AG10803 (cell line): ENCODE data around the gene AGAP1.

ENCODE experiments used
- DNase-seq: peaks from one replicate; pipeline ENCODE4 v3.0.0; 2010; ENCODE audit warnings: low read depth
- H3K4me3 ChIP-seq: 2 replicates; pipeline ENCODE4 v1.5.1; 2011; ENCODE audit warnings: mild to moderate bottlenecking, low read length, control low read depth
- TF ChIP-seq, protein P1 (sequence below): conservative IDR thresholded peaks from 2 replicates; pipeline ENCODE4 v1.5.1; 2011; ENCODE audit warnings: mild to moderate bottlenecking, low read length, control low read depth, inconsistent platforms

Gene AGAP1

DNA sequence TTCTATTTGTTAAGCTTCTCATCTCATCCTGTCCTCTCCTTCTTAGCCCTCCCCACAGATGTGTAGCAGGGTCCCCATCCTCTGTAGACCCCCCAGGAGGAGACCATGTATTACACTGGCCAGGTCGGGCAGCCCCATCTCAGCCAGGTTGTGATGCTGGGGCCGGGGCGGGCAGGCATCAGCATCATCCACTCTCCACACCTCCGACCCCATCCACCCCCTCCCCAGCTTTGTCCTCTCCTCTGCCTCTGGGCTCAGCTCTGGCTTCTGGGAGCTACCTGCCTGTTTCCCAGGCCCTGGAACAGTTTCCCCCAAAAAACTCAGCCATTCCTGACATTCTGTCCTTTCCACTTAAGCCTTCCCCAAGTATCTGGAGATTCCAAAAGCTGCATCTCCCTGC lies 625.2 kb downstream of the AGAP1 start:
- no peak for DNase-seq
- TF ChIP-seq, protein P1, sequence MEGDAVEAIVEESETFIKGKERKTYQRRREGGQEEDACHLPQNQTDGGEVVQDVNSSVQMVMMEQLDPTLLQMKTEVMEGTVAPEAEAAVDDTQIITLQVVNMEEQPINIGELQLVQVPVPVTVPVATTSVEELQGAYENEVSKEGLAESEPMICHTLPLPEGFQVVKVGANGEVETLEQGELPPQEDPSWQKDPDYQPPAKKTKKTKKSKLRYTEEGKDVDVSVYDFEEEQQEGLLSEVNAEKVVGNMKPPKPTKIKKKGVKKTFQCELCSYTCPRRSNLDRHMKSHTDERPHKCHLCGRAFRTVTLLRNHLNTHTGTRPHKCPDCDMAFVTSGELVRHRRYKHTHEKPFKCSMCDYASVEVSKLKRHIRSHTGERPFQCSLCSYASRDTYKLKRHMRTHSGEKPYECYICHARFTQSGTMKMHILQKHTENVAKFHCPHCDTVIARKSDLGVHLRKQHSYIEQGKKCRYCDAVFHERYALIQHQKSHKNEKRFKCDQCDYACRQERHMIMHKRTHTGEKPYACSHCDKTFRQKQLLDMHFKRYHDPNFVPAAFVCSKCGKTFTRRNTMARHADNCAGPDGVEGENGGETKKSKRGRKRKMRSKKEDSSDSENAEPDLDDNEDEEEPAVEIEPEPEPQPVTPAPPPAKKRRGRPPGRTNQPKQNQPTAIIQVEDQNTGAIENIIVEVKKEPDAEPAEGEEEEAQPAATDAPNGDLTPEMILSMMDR, result no peak
- no peak overlapping the region for H3K4me3 ChIP-seq

DNA sequence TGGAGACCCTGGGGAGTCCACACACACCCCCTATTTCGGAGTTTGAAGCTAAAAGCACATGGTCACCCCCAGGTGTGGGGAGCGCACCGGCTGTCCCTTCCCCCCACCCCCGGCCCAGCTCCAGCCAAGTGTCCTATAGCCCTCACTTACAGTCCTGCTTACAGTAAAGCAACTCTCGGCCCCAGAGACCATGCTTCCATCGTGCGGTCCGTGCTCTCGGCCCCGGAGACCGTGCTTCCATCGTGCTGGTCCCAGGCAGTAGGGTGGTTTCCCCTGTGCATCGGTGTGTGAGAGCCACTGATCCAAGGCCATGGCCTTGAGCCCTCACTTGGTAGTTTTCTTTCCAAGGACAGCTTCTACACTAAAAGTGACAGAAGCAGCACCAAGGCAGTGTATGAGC lies 625.6 kb downstream of the AGAP1 start:
- DNase-seq, result no peak
- H3K4me3 ChIP-seq, result no peak overlapping the region
- TF ChIP-seq, protein P1, result no peak

DNA sequence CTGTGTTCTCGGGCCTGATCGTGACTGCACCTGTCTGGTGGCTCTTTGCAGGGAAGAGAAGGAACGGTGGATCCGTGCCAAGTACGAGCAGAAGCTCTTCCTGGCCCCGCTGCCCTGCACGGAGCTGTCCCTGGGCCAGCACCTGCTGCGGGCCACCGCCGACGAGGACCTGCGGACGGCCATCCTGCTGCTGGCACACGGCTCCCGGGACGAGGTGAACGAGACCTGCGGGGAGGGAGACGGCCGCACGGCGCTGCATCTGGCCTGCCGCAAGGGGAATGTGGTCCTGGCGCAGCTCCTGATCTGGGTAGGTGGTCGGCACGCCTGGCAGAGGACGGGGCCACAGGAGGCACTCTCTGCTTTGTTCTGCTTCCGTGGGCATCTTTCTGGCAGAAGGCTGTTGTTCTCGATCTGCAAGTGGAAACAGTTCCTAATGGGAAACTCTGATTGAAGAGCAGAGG lies 626.3 kb downstream of the AGAP1 start:
- no peak for DNase-seq
- TF ChIP-seq, protein P1, result no peak
- no peak overlapping the region for H3K4me3 ChIP-seq

DNA sequence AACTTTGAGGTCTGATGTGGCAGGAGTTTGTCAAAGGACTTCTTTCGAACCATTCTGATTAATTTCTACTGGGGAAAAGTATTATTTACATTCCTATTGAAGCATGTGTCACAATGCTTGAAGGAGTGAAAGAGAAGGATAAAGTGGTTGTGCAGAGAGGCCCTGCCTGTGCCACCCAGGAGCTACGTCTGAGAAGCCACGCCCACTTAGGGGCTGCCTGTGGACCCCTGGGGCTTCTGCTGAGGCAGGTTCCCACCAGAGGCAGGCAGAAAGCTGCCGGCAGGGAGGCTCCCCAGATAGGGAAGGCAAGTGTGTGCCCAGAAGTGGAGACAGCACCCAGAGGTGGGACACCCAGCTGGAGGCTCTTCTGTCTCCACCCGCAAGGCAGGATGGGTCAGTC lies 627.0 kb downstream of the AGAP1 start:
- H3K4me3 ChIP-seq, result no peak overlapping the region
- TF ChIP-seq, protein P1, result no peak
- DNase-seq, result no peak

DNA sequence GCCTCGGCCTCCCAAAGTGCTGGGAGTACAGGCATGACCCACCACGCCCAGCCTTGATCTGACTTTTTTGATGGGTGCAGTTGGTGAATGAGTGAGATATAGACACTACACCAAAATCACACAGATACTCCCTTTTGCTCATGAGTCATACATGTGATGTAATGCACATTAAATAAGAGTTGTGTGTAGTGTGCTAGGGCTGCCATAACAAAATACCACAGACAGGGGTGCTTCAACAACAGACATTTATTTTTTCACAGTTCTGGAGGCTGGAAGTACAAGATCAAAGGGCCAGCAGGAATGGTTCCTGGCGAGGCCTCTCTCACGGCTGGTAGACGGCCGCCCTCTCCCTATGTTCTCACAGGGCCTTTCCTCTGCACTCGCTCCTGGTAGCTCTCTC lies 627.7 kb downstream of the AGAP1 start:
- DNase-seq, result peak; percentile 7
- TF ChIP-seq, protein P1, result no peak
- H3K4me3 ChIP-seq, result no peak overlapping the region

DNA sequence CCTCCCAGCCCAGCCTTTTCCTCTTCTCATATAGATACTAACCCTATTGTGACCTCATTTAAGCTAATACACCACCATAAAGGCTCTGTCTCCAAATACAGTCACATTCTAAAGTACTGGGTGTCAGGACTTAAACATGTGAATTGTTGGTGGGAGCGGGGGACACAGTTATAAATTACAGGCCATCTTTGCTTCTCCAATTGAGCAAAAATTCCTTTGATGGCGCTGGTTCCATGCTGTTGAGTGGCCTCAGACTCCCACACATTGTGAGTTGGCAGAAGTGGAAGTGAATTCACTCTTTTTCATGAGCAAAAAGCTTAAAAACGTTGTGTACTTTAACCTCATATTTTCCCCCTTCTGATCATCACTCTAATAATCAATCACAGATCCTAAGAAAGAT lies 628.4 kb downstream of the AGAP1 start:
- TF ChIP-seq, protein P1, result no peak
- no peak overlapping the region for H3K4me3 ChIP-seq
- no peak for DNase-seq

DNA sequence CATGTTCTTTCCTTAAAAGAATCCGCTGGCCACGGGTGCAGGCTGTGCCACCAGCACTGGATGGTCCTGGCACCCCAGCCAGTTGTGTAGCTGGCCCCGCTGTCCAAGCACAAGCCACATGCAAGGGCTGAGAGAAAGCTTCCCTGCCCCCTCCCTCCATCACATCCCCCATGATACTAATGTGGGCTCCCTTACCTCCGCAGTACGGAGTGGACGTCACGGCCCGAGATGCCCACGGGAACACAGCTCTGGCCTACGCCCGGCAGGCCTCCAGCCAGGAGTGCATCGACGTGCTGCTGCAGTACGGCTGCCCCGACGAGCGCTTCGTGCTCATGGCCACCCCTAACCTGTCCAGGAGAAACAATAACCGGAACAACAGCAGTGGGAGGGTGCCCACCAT lies 629.9 kb downstream of the AGAP1 start:
- DNase-seq, result no peak
- TF ChIP-seq, protein P1, result no peak
- no peak overlapping the region for H3K4me3 ChIP-seq
